Right lobe of liver (tissue), 4 donors: ENCODE results near the gene FAM32A.

Experiments used
- POLR2A ChIP-seq: fragments of 450-650 bp; IDR thresholded peaks from one replicate; pipeline ENCODE4 v1.6.1; 2017; ENCODE audit warnings: antibody characterized with exemption, mild to moderate bottlenecking
- TF ChIP-seq, protein P1 (sequence below), 4 donors: fragments of 200-600 bp in 3 of 4; fragments of 450-650 bp in 1 of 4; IDR thresholded peaks; one replicate each; pipeline versions ENCODE4 v1.5.1 to v1.8.0; 2016 to 2022; ENCODE audit warnings: antibody characterized with exemption in 4 of 4, mild to moderate bottlenecking in 2 of 4
- donor health status: DM: no; HTN: no; CAD: no.
- donor health status: DM: no; HTN: no; CAD: no.
- donor health status: DM: no; HTN: yes; CAD: no.

DNA sequence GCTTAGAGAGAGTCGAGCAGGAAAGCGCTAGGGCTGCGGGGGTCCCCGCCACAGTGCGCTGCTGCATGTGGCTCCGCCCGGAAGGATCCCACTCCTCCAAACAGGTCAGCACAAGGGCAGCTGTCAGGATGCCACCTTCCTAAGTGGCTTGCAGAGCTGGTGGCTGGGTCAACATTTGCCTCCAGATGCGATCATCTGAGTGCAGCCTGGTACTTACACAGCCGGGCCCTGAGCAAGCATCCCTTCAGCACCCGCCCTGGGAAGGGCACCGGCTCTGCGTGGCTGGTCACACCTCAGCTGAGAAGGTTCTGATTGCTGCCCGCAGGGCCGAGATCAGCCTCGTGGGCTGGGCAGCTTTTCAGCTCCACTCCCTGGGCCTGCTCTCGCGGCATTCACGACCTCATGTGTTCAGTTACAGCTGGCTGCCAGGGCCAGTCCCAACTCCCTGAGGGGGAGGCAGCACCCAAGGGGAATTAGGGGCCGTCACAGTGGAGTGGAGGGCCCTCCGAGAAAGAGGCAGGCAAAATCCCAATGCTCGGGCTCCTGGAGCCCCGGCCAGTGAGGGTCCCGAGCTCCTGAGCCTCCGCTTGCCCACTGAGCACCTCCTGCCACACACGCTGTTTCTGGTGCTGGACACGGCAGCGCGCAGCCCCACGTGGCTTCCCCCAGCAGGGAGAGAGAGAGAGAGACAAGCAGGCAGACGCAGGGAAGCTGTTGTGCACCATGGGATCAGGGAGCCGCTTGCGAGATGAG lies 39.3 kb downstream of the FAM32A start:
- TF ChIP-seq, protein P1, sequence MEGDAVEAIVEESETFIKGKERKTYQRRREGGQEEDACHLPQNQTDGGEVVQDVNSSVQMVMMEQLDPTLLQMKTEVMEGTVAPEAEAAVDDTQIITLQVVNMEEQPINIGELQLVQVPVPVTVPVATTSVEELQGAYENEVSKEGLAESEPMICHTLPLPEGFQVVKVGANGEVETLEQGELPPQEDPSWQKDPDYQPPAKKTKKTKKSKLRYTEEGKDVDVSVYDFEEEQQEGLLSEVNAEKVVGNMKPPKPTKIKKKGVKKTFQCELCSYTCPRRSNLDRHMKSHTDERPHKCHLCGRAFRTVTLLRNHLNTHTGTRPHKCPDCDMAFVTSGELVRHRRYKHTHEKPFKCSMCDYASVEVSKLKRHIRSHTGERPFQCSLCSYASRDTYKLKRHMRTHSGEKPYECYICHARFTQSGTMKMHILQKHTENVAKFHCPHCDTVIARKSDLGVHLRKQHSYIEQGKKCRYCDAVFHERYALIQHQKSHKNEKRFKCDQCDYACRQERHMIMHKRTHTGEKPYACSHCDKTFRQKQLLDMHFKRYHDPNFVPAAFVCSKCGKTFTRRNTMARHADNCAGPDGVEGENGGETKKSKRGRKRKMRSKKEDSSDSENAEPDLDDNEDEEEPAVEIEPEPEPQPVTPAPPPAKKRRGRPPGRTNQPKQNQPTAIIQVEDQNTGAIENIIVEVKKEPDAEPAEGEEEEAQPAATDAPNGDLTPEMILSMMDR (IDR thresholded peaks at IDR 0.05): no peak
- no peak for TF ChIP-seq POLR2A
